HL-60 (cell line): ENCODE results near the gene LAMP5.

ENCODE experiments used
- DNase-seq, 2 experiments: peaks; one replicate each; pipeline ENCODE4 v3.0.0-alpha.2; 2010 to 2020; ENCODE audit warnings: low read depth in 1 of 2, low spot score in 1 of 2
- H3K27ac ChIP-seq: fragments of 250-450 bp; sonication (Bioruptor Pico); replicated peaks from 2 replicates; pipeline ENCODE4 v1.5.1; 2020; ENCODE audit warnings: mild to moderate bottlenecking, moderate library complexity
- H3K27me3 ChIP-seq: fragments of 250-450 bp; sonication (Bioruptor Pico); 2 replicates; pipeline ENCODE4 v1.5.1; 2021; ENCODE audit warnings: mild to moderate bottlenecking, moderate library complexity; ENCODE audit not compliant: insufficient read depth, poor library complexity, severe bottlenecking
- H3K4me3 ChIP-seq: replicated peaks from 2 replicates; pipeline ENCODE4 v1.5.1; 2011; ENCODE audit warnings: mild to moderate bottlenecking, control low read depth, low read length; ENCODE audit not compliant: insufficient read depth
- CTCF ChIP-seq: IDR thresholded peaks from one replicate; pipeline ENCODE4 v1.5.1; 2011; ENCODE audit warnings: low read length, control low read depth, inconsistent platforms; ENCODE audit not compliant: insufficient read depth
- GABPA ChIP-seq: IDR thresholded peaks from 2 replicates; pipeline ENCODE4 v1.6.1; 2012; ENCODE audit warnings: low read depth
- POLR2AphosphoS5 ChIP-seq: IDR thresholded peaks from 2 replicates; pipeline ENCODE4 v1.6.1; 2012; ENCODE audit warnings: low read depth
- REST ChIP-seq: IDR thresholded peaks from 2 replicates; pipeline ENCODE4 v1.6.1; 2012; ENCODE audit warnings: low read depth; ENCODE audit not compliant: insufficient replicate concordance
- SPI1 ChIP-seq: IDR thresholded peaks from 2 replicates; pipeline ENCODE4 v1.6.1; 2012; ENCODE audit warnings: low read depth, mild to moderate bottlenecking, borderline replicate concordance

Gene LAMP5

DNA sequence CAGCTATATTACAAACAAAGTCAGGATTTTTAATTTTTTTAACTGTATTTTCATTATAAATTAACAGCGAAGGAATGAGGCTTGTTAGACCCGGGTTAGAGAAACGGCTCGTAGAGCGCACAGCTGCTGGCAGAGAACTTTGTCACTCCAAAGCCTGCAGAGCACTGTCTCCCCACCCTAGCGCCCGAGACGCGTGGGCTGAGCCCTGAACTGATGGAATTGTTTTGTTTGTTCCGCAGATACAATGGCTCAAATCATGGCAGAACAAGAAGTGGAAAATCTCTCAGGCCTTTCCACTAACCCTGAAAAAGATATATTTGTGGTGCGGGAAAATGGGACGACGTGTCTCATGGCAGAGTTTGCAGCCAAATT, 810 bp downstream of the LAMP5 start:
- Histone ChIP-seq H3K27me3 (peaks cover 53% of the 10 kb centered on the region), H3K27ac (no peak overlapping the region), H3K4me3 (peak overlapping the region; percentile 54)
- DNase-seq: no peak
- TF ChIP-seq CTCF: no peak
- TF ChIP-seq REST: no peak
- TF ChIP-seq SPI1: no peak

GRCh38 chr20:9515741-9516233, 1.4 kb downstream of the LAMP5 start:
- TF ChIP-seq REST (no peak), POLR2AphosphoS5 (no peak), GABPA (no peak), SPI1 (no peak)
- H3K27ac ChIP-seq: no peak overlapping the region
- peak overlapping the region; percentile 54 for H3K4me3 ChIP-seq
- peaks cover 53% of the 10 kb centered on the region for H3K27me3 ChIP-seq
- DNase-seq: peak in 1 of 2 experiments; percentile 78

DNA sequence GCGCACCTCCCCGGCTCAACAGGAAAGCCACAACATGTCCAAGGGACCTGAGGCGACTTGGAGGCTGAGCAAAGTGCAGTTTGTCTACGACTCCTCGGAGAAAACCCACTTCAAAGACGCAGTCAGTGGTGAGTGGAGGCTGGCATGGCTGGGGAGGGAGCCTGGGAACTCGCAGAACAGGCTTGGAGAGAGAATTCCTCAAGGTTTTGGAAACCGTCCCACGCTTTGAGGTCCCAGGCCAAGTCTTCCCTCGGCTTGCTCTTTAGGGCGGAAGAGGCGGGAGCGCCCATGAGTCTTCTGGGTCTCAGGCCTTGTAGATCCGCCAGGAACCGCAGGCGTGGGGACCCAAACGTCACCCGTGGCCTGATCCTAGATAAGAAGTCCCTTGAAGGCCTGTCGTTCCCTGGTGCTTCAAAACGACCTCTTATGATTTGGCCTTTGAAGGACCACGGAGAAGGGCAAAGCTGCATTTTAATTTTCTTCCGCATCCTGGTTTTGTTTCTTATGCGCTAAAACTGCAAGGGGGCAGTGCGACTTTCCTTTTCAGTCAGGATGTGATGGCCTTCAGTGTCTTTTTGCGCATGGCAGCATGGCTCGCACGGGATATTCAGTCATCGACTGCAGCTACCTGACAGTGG, 2.0 kb downstream of the LAMP5 start:
- TF ChIP-seq CTCF (no peak), SPI1 (no peak), POLR2AphosphoS5 (no peak), REST (no peak), GABPA (no peak)
- H3K27ac ChIP-seq: no peak overlapping the region
- peaks cover 53% of the 10 kb centered on the region for H3K27me3 ChIP-seq
- no peak for DNase-seq
- H3K4me3 ChIP-seq: peak overlapping the region; percentile 54
